Glomerular visceral epithelial cell (primary cell): ENCODE measurements around the gene CABP4.
"Not testable (repeated sequence)": the region's sequence is repeated elsewhere in the genome, so short reads cannot be mapped to it uniquely, and the experiment has no call there.

Experiments
- DNase-seq: peaks from one replicate; pipeline ENCODE4 v3.0.0-alpha.2; 2016; ENCODE audit errors: extremely low spot score

The CABP4 gene

DNA sequence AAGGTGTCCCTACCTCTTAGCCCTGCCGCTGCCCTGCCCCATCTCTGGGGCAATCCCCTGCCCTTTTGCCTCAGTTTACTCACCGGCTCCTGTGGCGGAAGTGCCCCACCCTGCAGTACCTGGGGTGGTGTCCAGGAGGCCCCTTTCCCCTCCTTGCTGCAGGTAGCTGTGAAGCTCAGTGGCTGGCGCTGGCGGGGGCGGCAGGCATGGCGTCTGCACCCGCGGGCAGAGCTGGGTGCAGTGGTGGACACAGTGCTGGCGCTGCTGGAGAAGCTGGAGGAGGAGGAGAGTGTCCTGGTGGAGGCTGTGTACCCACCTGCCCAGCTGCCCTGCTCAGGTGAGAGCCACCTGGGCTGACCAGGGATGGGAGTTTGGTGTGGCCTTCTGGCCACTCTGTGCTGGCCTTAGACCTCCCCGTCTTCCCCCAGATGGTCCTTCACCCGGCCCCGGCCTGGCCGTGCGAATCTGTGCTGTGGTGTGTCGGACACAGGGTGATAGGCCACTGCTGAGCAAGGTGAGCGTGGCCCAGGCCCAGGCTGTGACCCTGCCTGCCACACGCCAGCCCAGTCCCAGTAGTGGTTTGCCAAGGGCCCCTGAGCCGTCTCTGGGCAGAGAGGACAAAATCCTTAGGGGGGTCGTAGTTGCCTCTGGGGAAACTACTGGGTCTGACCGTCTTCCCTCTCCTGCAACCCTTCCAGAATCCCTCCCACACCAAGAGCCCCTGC lies 35.7 kb upstream of the CABP4 start:
- DNase-seq = no peak

- no peak for DNase-seq
These were observed 35.0 kb upstream of the CABP4 start for GRCh38 chr11:67420147-67420645.

GRCh38 chr11:67420646-67421429 lies 34.3 kb upstream of the CABP4 start:
- DNase-seq = peak; percentile 95

- no peak for DNase-seq
These were observed 33.6 kb upstream of the CABP4 start for GRCh38 chr11:67421430-67422031.

DNA sequence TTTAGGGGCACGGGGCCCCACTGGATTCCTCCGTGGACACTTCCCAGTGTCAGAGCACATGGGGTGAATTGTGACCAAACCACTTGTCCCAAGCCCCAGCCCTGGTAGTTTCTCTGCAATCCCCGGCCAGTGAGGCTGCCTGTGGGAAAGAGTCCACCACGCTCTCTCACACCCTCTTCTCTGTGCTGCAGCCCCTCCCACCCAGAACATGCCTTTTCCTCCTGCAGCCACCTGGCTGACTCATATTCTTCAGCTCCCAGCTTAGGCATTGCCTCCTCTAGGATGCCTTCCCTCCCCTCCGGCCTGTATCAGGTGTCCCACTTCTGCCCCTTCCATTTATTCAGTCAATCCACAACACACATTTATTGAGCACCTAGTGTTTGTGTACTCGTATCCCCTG lies 32.3 kb upstream of the CABP4 start:
- no peak for DNase-seq

DNA sequence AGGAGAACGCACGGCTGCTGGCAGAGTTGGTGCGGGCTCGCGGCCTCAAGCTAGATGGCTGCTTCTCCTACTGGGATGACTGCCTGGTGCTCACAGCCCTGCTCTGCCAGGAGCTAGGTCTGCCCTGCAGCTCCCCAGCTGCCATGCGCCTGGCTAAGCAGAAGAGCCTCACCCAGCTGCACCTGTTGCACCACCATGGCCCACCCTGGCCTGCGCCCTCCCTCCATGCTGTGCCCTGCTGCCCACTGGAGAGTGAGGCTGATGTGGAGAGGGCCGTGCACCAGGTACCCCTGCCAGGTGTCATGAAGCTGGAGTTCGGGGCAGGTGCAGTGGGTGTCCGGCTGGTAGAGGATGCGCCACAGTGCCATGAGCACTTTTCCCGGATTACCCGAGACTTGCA lies 31.7 kb upstream of the CABP4 start:
- no peak for DNase-seq

DNA sequence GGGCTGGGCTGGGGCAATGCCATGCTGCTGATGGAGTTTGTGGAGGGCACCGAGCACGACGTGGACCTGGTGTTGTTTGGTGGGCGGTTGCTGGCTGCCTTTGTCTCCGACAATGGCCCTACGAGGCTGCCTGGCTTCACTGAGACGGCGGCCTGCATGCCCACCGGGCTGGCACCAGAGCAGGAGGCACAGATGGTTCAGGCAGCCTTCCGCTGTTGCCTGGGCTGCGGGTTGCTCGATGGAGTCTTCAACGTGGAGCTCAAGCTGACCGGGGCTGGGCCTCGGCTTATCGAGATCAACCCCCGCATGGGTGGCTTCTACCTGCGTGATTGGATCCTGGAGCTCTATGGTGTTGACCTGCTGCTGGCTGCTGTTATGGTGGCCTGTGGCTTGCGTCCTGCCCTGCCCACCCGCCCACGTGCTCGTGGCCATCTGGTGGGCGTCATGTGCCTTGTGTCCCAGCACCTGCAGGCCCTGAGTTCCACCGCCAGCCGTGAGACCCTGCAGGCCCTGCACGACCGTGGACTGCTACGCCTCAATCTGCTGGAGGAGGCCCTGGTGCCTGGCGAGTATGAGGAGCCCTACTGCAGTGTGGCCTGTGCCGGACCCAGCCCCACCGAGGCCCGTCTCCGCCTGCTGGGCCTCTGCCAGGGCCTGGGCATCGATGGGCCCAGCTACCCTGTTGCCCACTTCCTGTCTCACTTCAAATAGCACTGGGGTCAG lies 31.1 kb upstream of the CABP4 start:
- no peak for DNase-seq

- not testable (repeated sequence) for DNase-seq
These were observed 27.7 kb upstream of the CABP4 start for GRCh38 chr11:67427364-67427859.

DNA sequence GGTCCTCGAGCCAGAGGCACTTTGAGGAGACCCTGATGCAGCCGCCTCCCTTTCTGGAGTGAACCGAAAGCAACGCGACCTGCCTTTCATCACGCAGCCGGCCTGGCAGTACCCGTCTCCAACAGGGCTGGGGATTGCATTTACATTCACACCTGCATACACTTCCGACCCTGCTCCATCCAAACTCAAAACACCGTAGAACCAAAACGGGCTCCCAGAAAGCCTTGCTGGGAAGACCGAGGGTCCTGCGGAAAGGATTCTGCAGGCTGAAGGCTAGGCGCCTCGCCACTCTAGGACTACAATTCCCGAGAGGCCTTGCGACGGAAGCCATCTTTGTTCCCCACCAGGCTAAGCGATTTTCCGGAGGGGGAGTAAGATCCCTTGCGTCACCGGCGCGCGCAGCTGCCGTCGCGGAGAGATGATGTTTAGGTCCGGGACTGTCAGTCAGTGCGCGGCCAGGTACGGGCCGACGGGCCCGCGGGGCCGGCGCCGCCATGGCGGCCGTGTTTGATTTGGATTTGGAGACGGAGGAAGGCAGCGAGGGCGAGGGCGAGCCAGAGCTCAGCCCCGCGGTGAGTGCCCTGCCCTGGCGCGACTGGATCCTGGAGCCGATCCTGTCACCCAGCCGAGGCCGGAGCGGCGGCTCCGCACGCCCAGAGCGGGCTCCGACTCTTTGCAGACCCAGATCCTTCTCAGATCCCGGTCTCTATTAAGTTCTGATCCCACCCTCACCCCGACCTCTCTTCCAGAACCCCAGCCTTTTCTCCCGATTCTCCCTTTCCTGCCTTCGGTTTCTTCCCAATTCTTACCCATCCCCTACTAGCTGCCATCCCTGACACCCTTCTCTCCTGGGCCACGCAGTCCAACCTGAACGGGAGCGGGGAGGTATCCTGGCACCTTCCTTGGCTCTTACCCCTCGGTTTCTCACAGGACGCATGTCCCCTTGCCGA lies 26.8 kb upstream of the CABP4 start, which contains the start of gene RPS6KB2:
Gene RPS6KB2, plus strand, starts transcription at position 443 of the 950 bp plus-strand sequence. Its CDS starts 52 bp downstream, at position 495.
- DNase-seq = peak; percentile 94

DNA sequence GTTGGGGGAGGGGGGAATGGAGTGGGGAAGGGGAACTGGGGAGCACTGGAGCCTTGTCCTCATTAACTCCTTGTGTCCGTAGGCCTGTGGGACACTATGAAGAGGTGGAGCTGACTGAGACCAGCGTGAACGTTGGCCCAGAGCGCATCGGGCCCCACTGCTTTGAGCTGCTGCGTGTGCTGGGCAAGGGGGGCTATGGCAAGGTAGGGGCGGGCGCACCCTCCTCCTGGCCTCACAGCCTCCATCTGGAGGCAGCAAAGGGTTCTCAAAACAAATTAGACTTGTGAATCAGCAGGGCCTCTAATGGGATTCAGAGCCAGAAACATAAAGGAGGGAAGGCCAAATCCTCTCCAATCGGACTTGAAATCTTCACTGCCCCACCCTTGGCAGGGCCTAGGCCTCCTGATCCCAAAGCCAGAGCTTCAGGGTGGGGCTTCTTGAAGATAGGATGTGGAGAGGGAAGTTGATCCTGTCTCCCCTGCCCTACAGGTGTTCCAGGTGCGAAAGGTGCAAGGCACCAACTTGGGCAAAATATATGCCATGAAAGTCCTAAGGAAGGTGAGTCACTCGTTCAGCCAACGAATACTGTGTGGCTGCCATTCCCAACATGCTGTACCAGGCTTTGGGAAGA lies 26.0 kb upstream of the CABP4 start:
- no peak for DNase-seq

GRCh38 chr11:67429722-67430121 lies 25.4 kb upstream of the CABP4 start:
- no peak for DNase-seq

DNA sequence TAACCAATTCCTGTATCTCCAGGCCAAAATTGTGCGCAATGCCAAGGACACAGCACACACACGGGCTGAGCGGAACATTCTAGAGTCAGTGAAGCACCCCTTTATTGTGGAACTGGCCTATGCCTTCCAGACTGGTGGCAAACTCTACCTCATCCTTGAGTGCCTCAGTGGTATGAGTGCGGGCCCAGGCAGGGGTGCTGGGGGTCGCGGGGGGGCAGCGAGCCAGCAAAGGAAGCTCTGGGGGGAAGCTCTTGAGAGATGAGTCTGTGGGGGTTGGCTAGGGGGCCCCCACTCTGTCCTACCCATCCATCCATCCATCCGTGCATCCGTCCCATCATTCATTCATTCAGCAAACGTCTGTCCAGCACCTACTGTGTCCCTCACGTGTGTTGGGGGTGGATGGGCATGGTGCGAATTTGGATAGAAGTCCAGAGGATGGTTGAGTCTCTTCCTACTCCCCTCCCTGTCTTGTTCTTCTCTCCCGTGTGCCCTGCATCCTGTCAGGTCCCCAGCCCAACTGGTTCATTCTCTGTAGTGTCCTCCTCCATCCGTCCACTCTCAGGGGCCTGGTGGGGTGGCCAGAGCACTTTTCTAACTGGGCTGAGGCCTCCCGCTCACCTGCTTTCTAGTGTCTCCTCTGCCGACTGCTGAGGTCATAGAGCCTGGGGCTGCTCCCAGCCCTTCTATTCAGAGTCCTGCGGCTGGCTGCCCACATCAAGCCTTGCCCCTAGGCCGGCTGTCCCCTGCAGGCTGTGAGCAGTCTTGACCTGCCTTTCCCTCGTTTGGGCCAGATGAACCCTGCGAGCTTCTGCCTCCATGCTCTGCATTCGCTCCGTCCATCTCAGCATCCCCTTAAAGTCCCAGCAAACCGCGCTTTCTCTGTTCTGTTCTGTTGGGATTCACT lies 23.6 kb upstream of the CABP4 start:
- no peak for DNase-seq

- DNase-seq = no peak
These were observed 22.4 kb upstream of the CABP4 start for GRCh38 chr11:67432655-67433349.

DNA sequence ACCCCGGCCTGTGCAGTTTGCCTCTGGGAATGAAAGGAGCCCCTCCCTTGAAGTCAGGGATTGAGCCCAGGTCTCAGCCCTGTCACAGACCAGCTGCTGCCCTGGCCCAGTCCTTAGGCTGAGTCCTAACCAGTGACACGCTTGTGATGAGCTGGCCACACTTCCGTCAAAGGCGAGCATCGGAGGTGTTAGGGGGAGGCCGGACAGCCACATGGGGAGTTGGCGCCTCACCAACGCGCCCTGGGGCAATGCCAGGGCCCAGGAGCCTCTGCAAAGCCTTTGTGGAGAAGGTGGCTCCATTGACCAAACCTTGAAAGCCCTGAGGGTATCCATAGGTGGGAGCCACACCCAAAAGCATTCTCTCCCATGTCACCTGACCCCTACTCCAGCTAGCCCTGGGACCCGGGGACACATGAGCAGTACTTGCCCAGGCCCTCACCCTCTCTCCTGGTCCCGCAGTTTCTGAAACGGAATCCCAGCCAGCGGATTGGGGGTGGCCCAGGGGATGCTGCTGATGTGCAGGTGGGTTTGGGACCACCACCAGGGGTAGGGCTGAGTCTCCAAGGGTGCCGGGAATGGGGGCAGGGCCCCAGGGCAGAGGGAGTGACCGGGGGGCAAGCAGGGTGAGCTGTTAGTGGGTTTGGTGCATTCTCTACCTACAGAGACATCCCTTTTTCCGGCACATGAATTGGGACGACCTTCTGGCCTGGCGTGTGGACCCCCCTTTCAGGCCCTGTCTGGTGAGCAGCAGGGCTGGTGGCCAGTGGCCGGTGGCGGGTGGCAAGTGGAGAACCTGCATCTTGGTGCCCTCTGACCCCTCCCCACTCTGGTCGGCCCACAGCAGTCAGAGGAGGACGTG lies 21.4 kb upstream of the CABP4 start:
- no peak for DNase-seq

DNA sequence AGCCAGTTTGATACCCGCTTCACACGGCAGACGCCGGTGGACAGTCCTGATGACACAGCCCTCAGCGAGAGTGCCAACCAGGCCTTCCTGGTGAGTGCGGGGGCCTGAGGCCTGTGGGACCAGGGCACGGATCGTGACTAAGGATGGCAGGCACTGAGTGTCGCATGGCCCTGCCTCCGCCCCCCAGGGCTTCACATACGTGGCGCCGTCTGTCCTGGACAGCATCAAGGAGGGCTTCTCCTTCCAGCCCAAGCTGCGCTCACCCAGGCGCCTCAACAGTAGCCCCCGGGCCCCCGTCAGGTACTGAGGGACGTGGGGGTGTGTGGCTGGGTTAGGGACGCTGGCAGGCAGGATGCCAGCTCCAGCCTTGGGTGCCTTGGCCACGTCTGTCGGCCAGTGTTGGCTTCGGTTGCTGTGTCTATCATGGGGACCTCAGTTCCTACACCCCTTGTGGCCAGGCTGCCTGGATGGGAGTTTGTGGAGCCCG lies 20.7 kb upstream of the CABP4 start:
- no peak for DNase-seq

DNA sequence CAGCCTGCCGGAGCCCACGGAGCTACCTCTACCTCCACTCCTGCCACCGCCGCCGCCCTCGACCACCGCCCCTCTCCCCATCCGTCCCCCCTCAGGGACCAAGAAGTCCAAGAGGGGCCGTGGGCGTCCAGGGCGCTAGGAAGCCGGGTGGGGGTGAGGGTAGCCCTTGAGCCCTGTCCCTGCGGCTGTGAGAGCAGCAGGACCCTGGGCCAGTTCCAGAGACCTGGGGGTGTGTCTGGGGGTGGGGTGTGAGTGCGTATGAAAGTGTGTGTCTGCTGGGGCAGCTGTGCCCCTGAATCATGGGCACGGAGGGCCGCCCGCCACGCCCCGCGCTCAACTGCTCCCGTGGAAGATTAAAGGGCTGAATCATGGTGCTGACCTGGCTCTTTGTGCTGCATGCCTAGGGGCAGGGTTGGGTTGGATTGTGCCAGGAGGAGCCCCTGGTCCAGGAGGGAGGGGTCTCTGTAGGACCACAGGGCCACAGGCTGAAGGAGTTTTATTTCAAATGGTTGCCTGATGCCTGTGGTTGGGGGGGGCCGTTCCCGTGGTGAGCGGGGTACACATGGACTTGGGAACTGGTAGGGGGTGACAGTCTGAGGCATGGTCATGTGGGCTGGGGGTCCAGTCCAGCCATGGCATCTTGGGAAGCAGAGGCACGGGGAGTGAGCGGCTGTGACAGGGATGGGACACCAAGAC lies 20.0 kb upstream of the CABP4 start:
- no peak for DNase-seq
